GM12891 (cell line): Measurements from ENCODE around the gene SGPP1.

Experiments
- PAX5 ChIP-seq: IDR thresholded peaks from 2 replicates; pipeline ENCODE4 v1.6.1; 2011; ENCODE audit warnings: low read length, moderate library complexity, mild to moderate bottlenecking; ENCODE audit not compliant: insufficient read depth, severe bottlenecking
- POLR2A ChIP-seq: IDR thresholded peaks from 2 replicates; pipeline ENCODE4 v1.6.1; 2011; ENCODE audit warnings: low read depth, low read length, control low read depth
- POLR2AphosphoS5 ChIP-seq: IDR thresholded peaks from 2 replicates; pipeline ENCODE4 v1.6.1; 2011; ENCODE audit warnings: low read depth, low read length, control low read depth
- POU2F2 ChIP-seq: IDR thresholded peaks from 2 replicates; pipeline ENCODE4 v1.6.1; 2011; ENCODE audit warnings: low read depth, mild to moderate bottlenecking, control low read depth, low read length, moderate library complexity
- SPI1 ChIP-seq: IDR thresholded peaks from 2 replicates; pipeline ENCODE4 v1.6.1; 2011; ENCODE audit warnings: low read depth, low read length, control low read depth
- TAF1 ChIP-seq: IDR thresholded peaks from 2 replicates; pipeline ENCODE4 v1.6.1; 2011; ENCODE audit warnings: low read depth, low read length, control low read depth

DNA sequence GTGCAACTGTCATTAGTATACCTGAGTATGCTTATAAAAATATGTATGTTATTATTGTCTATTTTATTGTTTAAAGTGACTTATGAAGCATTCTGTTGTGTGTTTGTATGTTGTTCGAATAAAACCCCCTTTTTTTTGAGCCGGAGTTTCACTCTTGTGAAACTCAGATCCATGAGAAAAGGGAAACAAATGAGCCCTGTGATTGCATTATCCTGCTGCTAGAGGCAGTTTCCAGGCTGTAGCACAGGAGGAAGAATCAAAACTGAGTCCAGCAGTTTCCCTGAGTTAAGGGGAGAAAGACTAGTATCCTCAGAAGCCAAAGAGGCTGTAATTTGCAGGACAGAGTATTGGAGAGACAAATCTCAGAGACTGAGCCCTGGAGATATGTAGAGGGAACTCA, 12.5 kb downstream of the SGPP1 start:
- no peak for TF ChIP-seq POLR2AphosphoS5
- no peak for TF ChIP-seq POLR2A
- TF ChIP-seq PAX5: no peak
- no peak for TF ChIP-seq TAF1
- no peak for TF ChIP-seq SPI1
- TF ChIP-seq POU2F2: no peak
